ENCODE data around the gene CCDC117. TPM values are rescaled to one million over a fixed set of nuclear protein-coding genes. Genes with fewer than 3 reads are reported as not detected.
"Not testable (repeated sequence)": the region's sequence is repeated elsewhere in the genome, so short reads cannot be mapped to it uniquely, and the experiment has no call there.

The CCDC117 gene
- polyA plus RNA-seq, 3 donors from 2014 or later = 13.7 to 21.4 (median 14.7) TPM

DNA sequence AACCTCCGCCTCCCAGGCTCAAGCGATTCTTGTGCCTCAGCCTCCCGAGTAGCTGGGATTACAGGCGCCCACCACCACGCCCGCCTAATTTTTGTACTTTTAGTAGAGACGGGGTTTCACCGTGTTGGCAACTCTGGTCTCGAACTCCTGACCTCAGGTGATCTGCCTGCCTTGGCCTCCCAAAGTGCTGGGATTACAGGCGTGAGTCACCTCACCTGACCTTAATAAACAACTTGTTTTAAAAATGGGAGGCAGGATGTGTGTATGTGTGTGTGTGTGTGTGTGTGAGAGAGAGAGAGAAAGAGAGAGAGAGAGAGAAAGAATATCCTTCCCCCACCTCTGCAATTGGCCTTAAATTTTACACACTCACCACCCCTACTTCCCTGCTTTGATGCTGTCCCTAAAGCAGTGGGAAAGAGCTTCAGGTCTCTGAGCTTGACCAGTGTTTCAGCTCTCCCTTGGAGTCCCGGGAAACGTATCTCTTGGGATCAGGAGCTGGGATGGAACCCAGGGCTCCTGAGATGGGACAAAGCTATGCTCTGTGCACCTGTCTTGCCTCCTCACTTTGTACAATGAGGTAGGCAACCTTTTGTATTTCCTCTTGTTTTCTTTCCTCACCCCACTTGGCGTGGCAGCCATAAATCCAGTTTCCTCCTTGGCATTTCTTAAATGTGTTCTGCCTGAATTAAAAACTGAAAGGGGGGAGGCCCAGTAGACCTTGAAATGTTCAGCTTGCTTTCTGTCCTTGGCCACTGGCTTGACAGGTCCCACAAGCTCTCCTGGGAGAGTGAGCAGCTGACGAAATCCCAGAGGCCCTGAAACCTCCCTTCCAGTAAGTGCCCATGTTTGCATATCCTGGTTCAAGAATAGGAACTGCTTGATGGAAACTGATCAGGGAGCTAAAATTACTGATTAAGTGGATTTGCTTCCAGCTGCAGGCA is 45.7 kb downstream of the CCDC117 start:
- H3K27me3 Mint-ChIP-seq (ENCODE audit: low read depth in 3 of 3) = peaks cover 0 to 6% (median 6%) of the 10 kb centered on the region in 3 donors
- peaks cover 10 to 19% (median 16%) of the 10 kb centered on the region in 3 donors for H3K36me3 Mint-ChIP-seq
- H3K4me1 Mint-ChIP-seq = peaks cover 79 to 80% of the 10 kb centered on the region in 2 donors
- H3K4me3 Mint-ChIP-seq = peak overlapping the region; percentile 51 to 74 (median 60)
- peak overlapping the region; percentile 44 to 89 (median 62) for H3K27ac Mint-ChIP-seq
- no peak for DNase-seq
- no peaks in the 10 kb centered on the region for H3K9me3 Mint-ChIP-seq

DNA sequence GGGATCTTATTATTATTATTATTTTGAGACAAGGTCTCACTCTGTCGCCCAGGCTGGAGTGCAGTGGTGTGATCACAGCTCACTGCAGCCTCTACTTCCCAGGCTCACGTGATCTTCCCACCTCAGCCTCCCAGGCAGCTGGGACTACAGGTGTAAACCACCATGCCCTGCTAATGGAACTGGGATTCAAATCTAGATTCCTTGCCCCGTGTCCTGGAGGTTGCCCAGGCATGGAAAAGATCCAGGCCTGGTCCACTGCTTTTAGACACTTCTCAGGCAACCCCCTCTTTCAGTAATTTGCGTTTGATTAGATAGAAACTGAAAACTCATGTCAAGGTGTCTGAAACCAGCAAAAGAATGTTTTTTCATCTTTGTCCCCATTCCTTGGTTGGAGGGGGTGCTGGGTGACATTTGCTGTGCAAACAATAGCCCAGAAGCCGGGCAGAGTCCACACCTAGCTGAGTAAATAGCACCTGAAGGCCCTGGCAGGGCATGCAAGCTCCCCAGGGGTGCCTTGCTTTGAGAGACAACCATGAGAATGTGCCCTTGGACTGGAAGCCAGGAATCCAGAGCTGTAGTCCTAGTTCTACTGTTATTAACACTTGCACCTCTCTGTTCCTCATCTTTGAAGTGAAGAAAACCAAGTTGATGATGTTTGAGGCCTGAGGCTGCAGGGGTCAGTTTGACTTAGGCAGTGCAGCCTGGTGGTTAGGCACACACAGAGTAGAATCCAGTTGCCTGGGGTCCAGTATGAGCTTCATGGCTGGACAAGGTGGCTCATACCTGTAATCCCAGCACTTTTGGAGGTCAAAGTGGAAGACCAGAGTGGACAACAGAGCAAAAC is 47.0 kb downstream of the CCDC117 start:
- H3K4me1 Mint-ChIP-seq = peaks cover 72% of the 10 kb centered on the region in 2 donors
- H3K27me3 Mint-ChIP-seq (ENCODE audit: low read depth in 3 of 3) = peaks cover 0 to 6% (median 6%) of the 10 kb centered on the region in 3 donors
- H3K36me3 Mint-ChIP-seq = peaks cover 10 to 18% (median 16%) of the 10 kb centered on the region in 3 donors
- peak overlapping the region; percentile 6 to 60 (median 55) for H3K4me3 Mint-ChIP-seq
- H3K9me3 Mint-ChIP-seq = no peaks in the 10 kb centered on the region
- H3K27ac Mint-ChIP-seq = peak overlapping the region; percentile 30 to 79 (median 62)
- DNase-seq = no peak

GRCh38 chr22:28820885-28821284 is 48.4 kb downstream of the CCDC117 start:
- no peak for DNase-seq
- Mint-ChIP-seq H3K36me3 (peaks cover 6 to 12% (median 11%) of the 10 kb centered on the region in 3 donors), H3K9me3 (no peaks in the 10 kb centered on the region), H3K27me3 (ENCODE audit: low read depth in 3 of 3) (peaks cover 0 to 6% (median 6%) of the 10 kb centered on the region in 3 donors), H3K27ac (peak overlapping the region in 1 of 6 donors; percentile 28), H3K4me1 (peaks cover 59 to 64% of the 10 kb centered on the region in 2 donors), H3K4me3 (no peak overlapping the region)

GRCh38 chr22:28821452-28821851 is 49.0 kb downstream of the CCDC117 start:
- no peaks in the 10 kb centered on the region for H3K9me3 Mint-ChIP-seq
- no peak overlapping the region for H3K4me3 Mint-ChIP-seq
- H3K27ac Mint-ChIP-seq = peak overlapping the region in 2 of 6 donors; percentile 53 to 67
- peaks cover 6 to 12% (median 11%) of the 10 kb centered on the region in 3 donors for H3K36me3 Mint-ChIP-seq
- H3K4me1 Mint-ChIP-seq = peaks cover 60 to 70% of the 10 kb centered on the region in 2 donors
- no peak for DNase-seq
- H3K27me3 Mint-ChIP-seq (ENCODE audit: low read depth in 3 of 3) = peaks cover 0 to 6% (median 6%) of the 10 kb centered on the region in 3 donors

DNA sequence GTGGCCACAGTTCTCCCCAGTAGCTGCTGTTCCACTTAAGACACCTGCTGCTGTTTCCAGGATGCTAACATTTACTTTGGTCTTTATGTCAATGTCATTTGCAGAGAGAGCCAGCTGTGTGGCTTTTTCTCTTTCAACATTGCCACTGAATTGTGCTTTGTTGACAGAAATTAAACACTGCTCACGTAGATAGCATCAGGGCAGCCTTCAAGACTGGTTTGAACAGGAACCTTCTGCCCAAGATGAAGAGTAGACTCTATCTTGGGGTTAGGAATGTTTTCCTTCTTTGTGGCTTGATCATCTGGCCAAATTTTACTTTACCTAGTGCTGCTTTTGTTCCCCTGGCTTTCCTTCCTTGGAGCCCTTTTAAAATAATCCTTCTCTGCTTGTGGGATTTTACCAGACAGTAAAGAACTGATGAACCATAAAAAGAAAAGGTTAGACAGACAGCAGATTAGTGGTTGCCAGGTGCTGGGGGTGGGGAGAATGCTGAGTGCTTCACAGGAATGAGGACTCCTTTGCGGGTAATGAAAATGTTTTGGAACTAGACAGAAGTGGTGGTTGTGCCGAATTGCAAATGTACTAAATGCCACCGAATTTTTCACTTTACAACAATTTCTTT is 50.5 kb downstream of the CCDC117 start:
- H3K36me3 Mint-ChIP-seq = peaks cover 10 to 16% (median 12%) of the 10 kb centered on the region in 3 donors
- peak in 1 of 3 donors; percentile 16 for DNase-seq
- H3K27me3 Mint-ChIP-seq (ENCODE audit: low read depth in 3 of 3) = peaks cover 0 to 9% (median 4%) of the 10 kb centered on the region in 3 donors
- H3K4me1 Mint-ChIP-seq = peaks cover 60 to 70% of the 10 kb centered on the region in 2 donors
- peak overlapping the region; percentile 31 to 90 (median 72) for H3K27ac Mint-ChIP-seq
- peak overlapping the region in 4 of 5 donors; percentile 5 to 52 (median 26) for H3K4me3 Mint-ChIP-seq
- H3K9me3 Mint-ChIP-seq = no peaks in the 10 kb centered on the region

DNA sequence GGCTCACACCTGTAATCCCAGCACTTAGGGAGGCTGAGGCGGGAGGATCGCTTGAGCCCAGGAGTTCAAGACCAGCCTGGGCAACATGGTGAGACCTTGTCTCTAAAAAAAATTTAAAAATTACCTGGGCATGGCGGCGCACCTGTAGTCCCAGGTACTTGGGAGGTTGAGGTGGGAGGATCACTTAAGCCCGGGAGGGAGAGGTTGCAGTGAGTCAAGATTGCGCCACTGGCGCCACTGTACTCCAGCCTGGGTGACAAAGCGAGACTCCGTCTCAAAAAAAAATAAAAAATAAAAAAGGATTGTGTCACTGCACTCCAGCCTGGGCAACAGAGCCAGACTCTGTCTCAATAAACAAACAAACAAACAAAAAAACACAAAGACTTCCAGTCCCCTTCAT is 52.0 kb downstream of the CCDC117 start:
- H3K27me3 Mint-ChIP-seq (ENCODE audit: low read depth in 3 of 3); H3K27ac Mint-ChIP-seq; H3K9me3 Mint-ChIP-seq; H3K4me3 Mint-ChIP-seq; DNase-seq: not testable (repeated sequence)
- peaks cover 10 to 17% (median 12%) of the 10 kb centered on the region in 3 donors for H3K36me3 Mint-ChIP-seq
- H3K4me1 Mint-ChIP-seq = peaks cover 55 to 64% of the 10 kb centered on the region in 2 donors

GRCh38 chr22:28826430-28826829 is 53.9 kb downstream of the CCDC117 start:
- Mint-ChIP-seq H3K36me3 (peaks cover 10 to 15% (median 12%) of the 10 kb centered on the region in 3 donors), H3K27ac (peak overlapping the region in 3 of 6 donors; percentile 23 to 30 (median 23)), H3K27me3 (ENCODE audit: low read depth in 3 of 3) (peaks cover 2 to 15% (median 5%) of the 10 kb centered on the region in 3 donors), H3K4me1 (peaks cover 49 to 68% of the 10 kb centered on the region in 2 donors)
- H3K9me3 Mint-ChIP-seq, H3K4me3 Mint-ChIP-seq, DNase-seq: not testable (repeated sequence)

GRCh38 chr22:28826921-28827320 is 54.4 kb downstream of the CCDC117 start:
- Mint-ChIP-seq H3K36me3 (peaks cover 10 to 12% (median 11%) of the 10 kb centered on the region in 3 donors), H3K4me1 (peaks cover 46 to 64% of the 10 kb centered on the region in 2 donors), H3K27ac (peak overlapping the region in 2 of 6 donors; percentile 23 to 40), H3K9me3 (no peaks in the 10 kb centered on the region), H3K27me3 (ENCODE audit: low read depth in 3 of 3) (peaks cover 2 to 16% (median 5%) of the 10 kb centered on the region in 3 donors), H3K4me3 (no peak overlapping the region)
- DNase-seq = no peak

GRCh38 chr22:28829358-28830181 is 57.1 kb downstream of the CCDC117 start:
- Mint-ChIP-seq H3K4me3 (peak overlapping the region; percentile 59 to 80 (median 72)), H3K4me1 (peaks cover 43 to 62% of the 10 kb centered on the region in 2 donors)

GRCh38 chr22:28830441-28830840 is 57.9 kb downstream of the CCDC117 start:
- H3K9me3 Mint-ChIP-seq = no peaks in the 10 kb centered on the region
- H3K27ac Mint-ChIP-seq = no peak overlapping the region
- peaks cover 41 to 61% of the 10 kb centered on the region in 2 donors for H3K4me1 Mint-ChIP-seq
- no peak for DNase-seq
- H3K27me3 Mint-ChIP-seq (ENCODE audit: low read depth in 3 of 3) = peaks cover 2 to 17% (median 5%) of the 10 kb centered on the region in 3 donors
- peaks cover 4 to 20% (median 5%) of the 10 kb centered on the region in 3 donors for H3K36me3 Mint-ChIP-seq
- H3K4me3 Mint-ChIP-seq = no peak overlapping the region

More at GRCh38 chr22:28829358-28830181, 57.1 kb downstream of the CCDC117 start:
- Mint-ChIP-seq H3K27me3 (ENCODE audit: low read depth in 3 of 3) (peaks cover 2 to 17% (median 5%) of the 10 kb centered on the region in 3 donors), H3K36me3 (peaks cover 7 to 18% (median 10%) of the 10 kb centered on the region in 3 donors), H3K9me3 (no peaks in the 10 kb centered on the region), H3K27ac (peak overlapping the region in 5 of 6 donors; percentile 38 to 94 (median 75))
- DNase-seq = peak; percentile 73 to 78 (median 78)

- Mint-ChIP-seq H3K27ac (peak overlapping the region in 2 of 6 donors; percentile 14 to 68), H3K36me3 (peaks cover 4 to 21% (median 5%) of the 10 kb centered on the region in 3 donors), H3K27me3 (ENCODE audit: low read depth in 3 of 3) (peaks cover 2 to 17% (median 5%) of the 10 kb centered on the region in 3 donors), H3K9me3 (no peaks in the 10 kb centered on the region), H3K4me3 (peak overlapping the region in 1 of 5 donors; percentile 2), H3K4me1 (peaks cover 38 to 51% of the 10 kb centered on the region in 2 donors)
- DNase-seq = no peak
Observed at GRCh38 chr22:28831140-28832072, 58.9 kb downstream of the CCDC117 start.

Measured in immature natural killer cell (primary cell).